GM19025 (cell line): ENCODE measurements around the gene AMIGO1.

Source experiments
- ATAC-seq: cut with Tn5 transposase; IDR thresholded peaks from one replicate; pipeline ENCODE4 v1.9.1; 2021; ENCODE audit warnings: mild to moderate bottlenecking, low read depth, moderate library complexity; ENCODE audit not compliant: unreplicated experiment

AMIGO1 gene

DNA sequence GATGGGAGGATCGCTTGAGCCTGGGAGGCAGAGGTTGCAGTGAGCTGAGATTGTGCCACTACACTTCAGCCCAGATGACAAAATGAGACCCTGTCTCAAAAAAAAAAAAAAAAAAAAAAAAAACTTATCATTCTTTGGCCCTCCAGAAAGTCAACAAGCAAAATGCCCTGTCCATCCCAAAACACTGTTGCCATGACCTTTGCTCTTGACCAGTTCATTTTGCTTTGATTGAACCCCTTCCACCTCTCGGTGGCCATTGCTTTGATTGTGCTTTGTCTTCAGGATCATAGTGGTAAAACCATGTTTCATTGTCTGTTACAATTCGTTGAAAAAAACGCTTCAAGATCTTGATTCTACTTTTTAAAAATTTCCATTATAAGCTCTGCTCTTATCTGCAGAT is 51.7 kb downstream of the AMIGO1 start:
- ATAC-seq = no peak

DNA sequence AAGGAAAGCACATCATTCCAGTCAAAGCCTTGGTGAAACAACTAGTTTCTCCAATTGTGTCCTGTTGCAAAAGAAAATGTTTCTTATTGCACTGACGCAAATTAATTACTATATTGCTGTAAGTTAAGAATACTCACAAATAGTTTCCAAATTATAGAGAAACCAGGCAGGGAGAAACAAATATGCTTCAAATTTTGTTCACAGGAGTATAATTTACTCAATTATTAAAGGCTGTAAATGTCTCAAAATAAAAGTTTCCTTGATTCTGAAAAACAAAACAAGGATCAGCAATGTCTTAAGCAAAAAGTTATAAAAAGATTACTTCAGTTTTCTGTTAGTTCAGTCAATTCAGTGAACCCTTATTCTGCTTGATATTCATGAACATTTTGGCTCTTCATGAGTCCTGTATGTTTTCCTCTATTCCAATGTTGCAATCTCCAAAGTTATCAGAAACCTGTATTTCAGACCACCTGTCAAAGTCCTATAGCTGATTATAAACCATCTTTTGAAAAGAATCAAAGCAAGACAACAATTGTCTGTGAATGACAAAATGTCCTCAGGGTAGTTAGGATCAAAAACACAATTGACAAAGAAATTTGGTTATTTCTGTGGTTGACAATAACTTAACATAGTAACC is 54.9 kb downstream of the AMIGO1 start:
- no peak for ATAC-seq
